Heart left ventricle (tissue), 16 donors: ENCODE measurements around the gene MT1X. TPM values are rescaled to one million over a fixed set of nuclear protein-coding genes. Genes with fewer than 3 reads are reported as not detected.

ENCODE experiments used
- ATAC-seq, 4 donors: fragments of 200-7000 bp; cut with Tn5 transposase; one replicate each; pipeline ENCODE4 v1.9.1; 2020 to 2022; ENCODE audit warnings: moderate library complexity in 4 of 4, mild to moderate bottlenecking in 3 of 4, moderate number of reproducible peaks in 1 of 4
- DNase-seq, 5 donors: peaks; one replicate each; pipeline ENCODE4 v3.0.0-alpha.2; 2020
- H3K27ac ChIP-seq, 12 donors: fragments of 200-600 bp; sonication (generic) in 4 of 12; one replicate each; pipeline versions ENCODE4 v1.5.0 to v1.8.0; 2016 to 2022; ENCODE audit warnings: mild to moderate bottlenecking in 2 of 12
- H3K27me3 ChIP-seq, 9 donors: fragments of 200-600 bp; sonication (generic) in 2 of 9; one replicate each; pipeline versions ENCODE4 v1.5.1 to v1.8.0; 2016 to 2022; ENCODE audit warnings: mild to moderate bottlenecking in 3 of 9
- H3K36me3 ChIP-seq, 9 donors: fragments of 200-600 bp; sonication (generic) in 2 of 9; one replicate each; pipeline versions ENCODE4 v1.5.0 to v1.8.0; 2018 to 2022; ENCODE audit warnings: mild to moderate bottlenecking in 2 of 9
- H3K4me1 ChIP-seq, 12 donors: fragments of 200-600 bp; sonication (generic) in 4 of 12; one replicate each; pipeline versions ENCODE4 v1.5.0 to v1.8.0; 2016 to 2022; ENCODE audit warnings: mild to moderate bottlenecking in 3 of 12
- H3K4me3 ChIP-seq, 12 donors: fragments of 200-600 bp; sonication (generic) in 4 of 12; one replicate each; pipeline versions ENCODE4 v1.5.0 to v1.8.0; 2017 to 2022; ENCODE audit warnings: mild to moderate bottlenecking in 9 of 12, moderate library complexity in 4 of 12
- H3K9me3 ChIP-seq, 12 donors: fragments of 200-600 bp; sonication (generic) in 4 of 12; one replicate each; pipeline versions ENCODE4 v1.5.0 to v1.8.0; 2016 to 2022; ENCODE audit warnings: mild to moderate bottlenecking in 1 of 12
- POLR2A ChIP-seq, 2 donors: fragments of 450-650 bp; IDR thresholded peaks; one replicate each; pipeline ENCODE4 v1.6.1; 2017; ENCODE audit warnings: antibody characterized with exemption in 2 of 2, mild to moderate bottlenecking in 2 of 2, moderate library complexity in 2 of 2
- WGBS, 4 donors: extraction: QIAGEN DNeasy Blood & Tissue Kit in 2 of 4; methylation state at CpG; one replicate each; pipeline versions ENCODE4 v1.1.5 to v1.1.7; 2013 to 2018; 5-methylcytosine and 5-hydroxymethylcytosine counted together
- intact Hi-C, 10 donors: fragments of 100-400 bp; cut with DNase I; formaldehyde crosslinking; loops; one replicate each; pipeline versions ENCODE4 v1.11.1 to v1.14.2; 2022
- polyA plus RNA-seq, 2 donors: library from polyadenylated mRNA; stranded (reverse); fragments of 200-250 nt; gene quantifications; one replicate each; pipeline ENCODE4 v1.2.3, GENCODE V29; 2013
- total RNA-seq, 9 donors: library from RNA; depleted of rRNA in 2 of 9; stranded (reverse); fragments of >200 nt in 2 of 9; fragmentation: NEBNext Ultra II Directional in 3 of 9; extraction: Animal tissue kit (Norgen Biotek cat#: 25700) in 3 of 9; gene quantifications; one replicate each; pipeline versions ENCODE4 v1.1.0 to v1.2.4, GENCODE V29; 2016 to 2023
- TF ChIP-seq, protein P1 (sequence below), 12 donors: fragments of 200-600 bp; sonication (generic) in 4 of 12; IDR thresholded peaks; one replicate each; pipeline versions ENCODE4 v1.5.0 to v1.8.0; 2018 to 2022; ENCODE audit warnings: antibody characterized with exemption in 12 of 12, mild to moderate bottlenecking in 5 of 12
- donor health status: ischemic (EF 13 %, LVEDD 7.1; RV severe dilation, severe dysfunction).
- donor health status: healthy with polysubstance abuse.
- donor health status: DM: no; HTN: yes; CAD: no.
- donor health status: DM: no; HTN: no; CAD: no.
- donor health status: ischemic (EF 25% LVEDD 6.9; RV normal size, moderate dysfunction).
- donor health status: ischemic (EF 25% LVEDD 5.7; RV mildly dilated, moderate dysfunction).
- donor health status: healthy.
- donor health status: DM: yes; HTN: yes; CAD: no.
- donor health status: ischemic (EF 35%, LVEDD 5.7; RV mildly dilated, moderate dysfunction).
- donor health status: nonischemic (EF 11% LVEDD 7.7; RV severe dilation, severe dysfunction).
- donor health status: DM: yes; HTN: yes; CAD: no.
- donor health status: PGD.
- donor health status: ischemic (EF 29% LVEDD 5.4; RV normal size, mild dysfunction).
- donor health status: nonischemic (EF 23%, LVEDD 6.1; RV moderate dilation, normal function).

Gene MT1X
- total and polyA plus RNA-seq, 11 donors: 20.6 to 918 (median 137) TPM

DNA sequence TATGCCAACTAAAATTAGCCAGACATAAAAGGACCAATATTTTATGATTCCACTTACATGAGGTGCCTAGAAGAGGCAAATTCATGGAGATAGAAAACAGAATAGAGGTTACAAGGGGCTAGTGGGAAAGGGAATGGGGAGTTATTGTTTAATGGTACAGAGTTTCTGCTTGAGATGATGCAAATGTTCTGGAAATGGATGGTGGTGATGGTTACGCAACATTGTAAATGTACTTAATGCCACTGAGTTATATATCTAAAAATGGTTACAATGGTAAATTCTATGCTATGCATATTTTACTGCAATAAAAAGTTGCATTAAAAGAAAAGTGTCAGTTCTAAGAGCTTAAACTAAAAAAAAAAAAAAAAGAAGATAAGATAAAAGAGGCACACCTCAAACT lies 17.9 kb downstream of the MT1X start:
- DNase-seq (no peak), ATAC-seq (no peak)
- Histone ChIP-seq H3K4me1 (peaks cover 0 to 7% (median 1%) of the 10 kb centered on the region in 12 donors), H3K36me3 (no peaks in the 10 kb centered on the region), H3K27me3 (no peaks in the 10 kb centered on the region), H3K27ac (no peak overlapping the region), H3K9me3 (peaks cover 0 to 7% (median 0%) of the 10 kb centered on the region in 12 donors), H3K4me3 (no peak overlapping the region)
- intact Hi-C loops: loop anchor here (2.0 to 5.0 kb wide), 8 partner anchors 17 to 188 kb away; partner anchors contain the start of genes MT1G (in 1 of the 10), MT1H (in 1 of the 10), MT1X (in 1 of the 10) and MT2A (in 1 of the 10)
- 15 to 97% (median 36%) methylated on average over 1 of the region's 1 CpG for WGBS, 4 donors
- no peak for TF ChIP-seq POLR2A (IDR thresholded peaks at IDR 0.05)
- TF ChIP-seq, protein P1, sequence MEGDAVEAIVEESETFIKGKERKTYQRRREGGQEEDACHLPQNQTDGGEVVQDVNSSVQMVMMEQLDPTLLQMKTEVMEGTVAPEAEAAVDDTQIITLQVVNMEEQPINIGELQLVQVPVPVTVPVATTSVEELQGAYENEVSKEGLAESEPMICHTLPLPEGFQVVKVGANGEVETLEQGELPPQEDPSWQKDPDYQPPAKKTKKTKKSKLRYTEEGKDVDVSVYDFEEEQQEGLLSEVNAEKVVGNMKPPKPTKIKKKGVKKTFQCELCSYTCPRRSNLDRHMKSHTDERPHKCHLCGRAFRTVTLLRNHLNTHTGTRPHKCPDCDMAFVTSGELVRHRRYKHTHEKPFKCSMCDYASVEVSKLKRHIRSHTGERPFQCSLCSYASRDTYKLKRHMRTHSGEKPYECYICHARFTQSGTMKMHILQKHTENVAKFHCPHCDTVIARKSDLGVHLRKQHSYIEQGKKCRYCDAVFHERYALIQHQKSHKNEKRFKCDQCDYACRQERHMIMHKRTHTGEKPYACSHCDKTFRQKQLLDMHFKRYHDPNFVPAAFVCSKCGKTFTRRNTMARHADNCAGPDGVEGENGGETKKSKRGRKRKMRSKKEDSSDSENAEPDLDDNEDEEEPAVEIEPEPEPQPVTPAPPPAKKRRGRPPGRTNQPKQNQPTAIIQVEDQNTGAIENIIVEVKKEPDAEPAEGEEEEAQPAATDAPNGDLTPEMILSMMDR (IDR thresholded peaks at IDR 0.05): no peak

DNA sequence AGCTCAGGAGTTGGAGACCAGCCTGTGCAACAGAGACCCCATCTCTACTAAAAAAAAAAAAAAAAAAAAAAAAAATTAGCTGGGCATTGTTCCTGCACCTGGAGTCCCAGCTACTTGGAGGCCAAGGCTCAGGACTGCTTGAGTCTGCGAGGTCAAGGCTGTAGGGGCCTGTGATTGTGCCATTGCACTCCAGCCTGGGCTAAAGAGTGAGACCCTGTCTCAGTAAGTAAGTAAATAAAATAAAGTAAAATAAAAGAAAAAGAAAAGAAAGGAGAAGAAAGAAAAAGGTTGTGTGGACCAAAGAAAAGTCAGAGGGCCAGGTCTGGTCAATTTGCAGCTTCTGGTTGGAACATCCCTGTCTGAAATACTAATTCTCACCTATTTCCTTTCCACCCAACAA lies 18.4 kb downstream of the MT1X start:
- intact Hi-C loops: loop anchor here (2.0 to 5.0 kb wide), 8 partner anchors 18 to 188 kb away; partner anchors contain the start of genes MT1G (in 1 of the 10), MT1H (in 1 of the 10), MT1X (in 1 of the 10) and MT2A (in 1 of the 10)
- WGBS, 4 donors: 93 to 97% (median 96%) methylated on average over 1 of the region's 1 CpG

DNA sequence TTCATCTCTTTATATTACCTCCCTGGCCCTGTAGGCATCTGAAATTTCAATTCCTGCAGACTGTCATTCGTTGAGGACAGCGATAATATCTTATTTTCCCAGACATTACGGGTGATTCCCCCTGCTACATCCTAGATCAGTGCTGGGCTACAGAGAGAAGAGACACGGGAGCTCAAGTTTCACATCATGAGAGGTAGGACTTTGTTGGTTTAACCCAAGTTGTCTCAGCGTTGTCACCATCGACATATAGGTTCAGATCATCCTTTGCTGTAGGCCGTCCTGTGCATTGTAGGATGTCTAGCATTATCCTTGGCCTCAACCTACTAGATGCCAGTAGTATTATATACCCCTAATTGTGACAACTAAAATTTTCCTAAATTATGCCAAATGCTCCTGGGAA lies 19.3 kb downstream of the MT1X start:
- 83 to 92% (median 88%) methylated on average over 7 of the region's 7 CpGs for WGBS, 4 donors
- Histone ChIP-seq H3K4me3 (no peak overlapping the region), H3K4me1 (peaks cover 0 to 7% (median 1%) of the 10 kb centered on the region in 12 donors), H3K9me3 (peaks cover 0 to 7% (median 0%) of the 10 kb centered on the region in 12 donors), H3K36me3 (no peaks in the 10 kb centered on the region), H3K27ac (no peak overlapping the region), H3K27me3 (no peaks in the 10 kb centered on the region)
- no peak for DNase-seq
- TF ChIP-seq, protein P1 (IDR thresholded peaks at IDR 0.05): no peak
- no peak for TF ChIP-seq POLR2A (IDR thresholded peaks at IDR 0.05)
- ATAC-seq: no peak
- intact Hi-C loops: loop anchor here (2.0 to 5.0 kb wide), 8 partner anchors 19 to 189 kb away; partner anchors contain the start of genes MT1G (in 1 of the 10), MT1H (in 1 of the 10), MT1X (in 1 of the 10) and MT2A (in 1 of the 10)

More for the DNA sequence above, 18.4 kb downstream of the MT1X start:
- H3K4me3 ChIP-seq: no peak overlapping the region
- peaks cover 0 to 7% (median 0%) of the 10 kb centered on the region in 12 donors for H3K9me3 ChIP-seq
- TF ChIP-seq, protein P1 (IDR thresholded peaks at IDR 0.05): no peak
- TF ChIP-seq POLR2A (IDR thresholded peaks at IDR 0.05): no peak
- DNase-seq: no peak
- H3K4me1 ChIP-seq: peaks cover 0 to 7% (median 1%) of the 10 kb centered on the region in 12 donors
- H3K27ac ChIP-seq: no peak overlapping the region
- no peaks in the 10 kb centered on the region for H3K36me3 ChIP-seq
- H3K27me3 ChIP-seq: no peaks in the 10 kb centered on the region
- ATAC-seq: no peak

DNA sequence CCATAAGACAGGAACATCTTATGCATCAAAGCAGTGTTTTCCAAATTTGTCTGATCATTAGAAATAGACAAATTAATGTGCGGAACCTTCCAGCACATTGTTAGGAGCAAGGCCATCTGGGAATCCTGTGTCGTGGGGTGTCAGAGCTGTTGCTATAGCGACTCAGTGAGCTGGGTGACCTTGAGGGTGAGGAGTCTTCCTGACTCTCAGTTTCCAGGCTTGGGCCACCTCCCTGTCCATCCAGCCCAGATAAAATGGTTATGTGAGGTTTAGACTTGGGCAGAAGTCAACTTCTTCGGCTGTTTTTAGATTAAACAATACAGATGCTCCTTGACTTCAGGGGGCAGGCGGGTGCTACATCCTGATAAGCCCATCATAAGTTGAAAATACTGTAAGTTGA lies 20.6 kb downstream of the MT1X start:
- no peak overlapping the region for H3K4me3 ChIP-seq
- peaks cover 0 to 7% (median 1%) of the 10 kb centered on the region in 12 donors for H3K4me1 ChIP-seq
- no peak for TF ChIP-seq POLR2A (IDR thresholded peaks at IDR 0.05)
- TF ChIP-seq, protein P1 (IDR thresholded peaks at IDR 0.05): no peak
- no peak overlapping the region for H3K27ac ChIP-seq
- 75 to 85% (median 81%) methylated on average over 5 of the region's 5 CpGs for WGBS, 4 donors
- ATAC-seq (no peak), DNase-seq (no peak)
- H3K9me3 ChIP-seq: no peaks in the 10 kb centered on the region
- no peaks in the 10 kb centered on the region for H3K27me3 ChIP-seq
- no peaks in the 10 kb centered on the region for H3K36me3 ChIP-seq
- intact Hi-C loops: loop anchor here (1.0 to 5.0 kb wide), 15 partner anchors 28 to 191 kb away; partner anchors contain the start of genes MT1G (in 1 of the 10), MT1H (in 1 of the 10) and MT2A (in 1 of the 10)
